Activated naive CD4-positive, alpha-beta T cell treated with anti-CD3 and anti-CD28 coated beads, Interleukin-2, amount 50 U/mL, for 24 hours (primary cell): ENCODE results near the gene VPS41.
"Not testable (repeated sequence)": the region's sequence is repeated elsewhere in the genome, so short reads cannot be mapped to it uniquely, and the experiment has no call there.

ENCODE experiments used
- H3K27ac Mint-ChIP-seq: one replicate; pipeline ENCODE4 v1.8.0; 2021; ENCODE audit warnings: mild to moderate bottlenecking, mixed read lengths
- H3K27me3 Mint-ChIP-seq: one replicate; pipeline ENCODE4 v1.8.0; 2021; ENCODE audit warnings: mixed read lengths
- H3K36me3 Mint-ChIP-seq: one replicate; pipeline ENCODE4 v1.8.0; 2021; ENCODE audit warnings: mixed read lengths
- H3K4me1 Mint-ChIP-seq: one replicate; pipeline ENCODE4 v1.8.0; 2021; ENCODE audit warnings: mixed read lengths
- H3K4me3 Mint-ChIP-seq: one replicate; pipeline ENCODE4 v1.8.0; 2021; ENCODE audit warnings: mild to moderate bottlenecking, mixed read lengths
- H3K9me3 Mint-ChIP-seq: one replicate; pipeline ENCODE4 v1.8.0; 2021; ENCODE audit warnings: mixed read lengths

VPS41 gene

DNA sequence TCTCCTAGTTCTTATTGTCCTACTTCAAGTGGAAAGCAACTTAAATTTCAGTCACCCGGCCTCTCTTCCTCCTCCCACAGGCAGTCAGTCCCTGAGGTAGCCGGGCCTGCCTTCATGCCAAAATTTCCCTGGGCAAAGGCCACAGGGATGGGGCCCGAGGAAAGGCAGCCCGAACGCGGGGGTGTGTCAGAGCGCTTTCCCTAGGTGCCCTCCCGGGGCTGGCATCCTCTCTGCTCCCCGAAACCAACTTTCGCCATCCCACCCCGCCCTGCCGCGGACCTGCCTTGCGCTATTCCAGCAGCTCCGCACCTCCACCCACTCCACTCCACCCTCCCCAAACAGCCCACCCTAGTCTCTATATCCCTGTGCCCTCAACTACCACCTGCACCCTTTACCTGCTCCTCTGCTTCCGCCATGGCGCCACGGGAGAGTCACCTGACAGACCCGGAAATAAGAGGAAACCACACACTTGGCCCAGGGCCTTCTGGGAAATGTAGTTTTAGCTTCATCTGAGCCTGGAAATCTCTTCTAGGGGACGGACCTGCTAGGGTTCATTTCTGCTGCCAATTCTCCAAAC, at the start of gene VPS41:
TSS of gene VPS41 (minus strand) at position 433 of the 577 bp plus-strand sequence. CDS start at position 416, 17 bp downstream.
- Mint-ChIP-seq H3K27me3 (no peaks in the 10 kb centered on the region), H3K9me3 (no peaks in the 10 kb centered on the region), H3K27ac (peak within 1 kb of the TSS; percentile 87), H3K4me3 (peak within 1 kb of the TSS; percentile 95), H3K4me1 (peaks cover 43% of the 10 kb centered on the region), H3K36me3 (peaks cover 5% of the 10 kb centered on the region)

DNA sequence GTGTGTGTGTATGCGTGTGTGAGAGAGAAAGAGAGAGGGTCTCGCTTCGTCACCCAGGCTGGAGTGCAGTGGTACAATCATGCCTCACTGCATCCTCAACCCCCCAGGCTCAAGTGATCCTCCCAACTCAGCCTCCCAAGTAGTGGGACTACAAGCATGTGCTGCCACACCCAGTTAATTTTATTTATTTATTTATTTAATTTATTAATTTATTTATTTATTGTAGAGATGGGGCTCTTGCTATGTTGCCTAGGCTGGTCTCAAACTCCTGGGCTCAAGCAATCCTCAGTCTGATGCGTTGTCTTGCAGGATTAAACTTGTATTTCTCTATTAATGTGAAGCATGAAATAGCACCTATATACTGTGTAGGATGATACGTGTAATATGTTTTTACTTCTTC, 46.9 kb upstream of the VPS41 start:
- Mint-ChIP-seq H3K9me3 (no peaks in the 10 kb centered on the region), H3K27me3 (peaks cover 22% of the 10 kb centered on the region), H3K27ac (no peak overlapping the region), H3K4me1 (no peaks in the 10 kb centered on the region), H3K4me3 (no peak overlapping the region), H3K36me3 (no peaks in the 10 kb centered on the region)

DNA sequence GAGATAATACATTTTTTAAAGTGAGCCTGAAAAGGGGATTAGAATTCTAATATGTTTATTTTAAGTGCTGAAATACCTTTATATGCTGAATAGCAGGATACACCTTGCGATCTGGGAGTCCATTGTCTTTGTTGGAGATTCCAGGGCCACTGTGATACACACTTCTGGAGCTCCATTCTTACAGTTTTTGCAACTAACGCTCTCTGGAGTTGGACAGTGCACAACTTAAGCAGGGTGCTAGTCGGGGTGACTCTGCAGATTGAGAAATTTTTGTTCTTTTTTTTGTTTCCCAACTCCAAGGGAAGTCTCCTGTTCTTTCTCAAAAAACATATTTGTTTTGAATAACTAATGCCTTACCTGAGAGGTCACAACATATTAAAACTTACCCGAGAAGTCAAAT, 45.0 kb upstream of the VPS41 start:
- H3K27me3 Mint-ChIP-seq, result peaks cover 20% of the 10 kb centered on the region
- no peak overlapping the region for H3K4me3 Mint-ChIP-seq
- no peak overlapping the region for H3K27ac Mint-ChIP-seq
- no peaks in the 10 kb centered on the region for H3K4me1 Mint-ChIP-seq
- no peaks in the 10 kb centered on the region for H3K9me3 Mint-ChIP-seq
- H3K36me3 Mint-ChIP-seq, result no peaks in the 10 kb centered on the region

DNA sequence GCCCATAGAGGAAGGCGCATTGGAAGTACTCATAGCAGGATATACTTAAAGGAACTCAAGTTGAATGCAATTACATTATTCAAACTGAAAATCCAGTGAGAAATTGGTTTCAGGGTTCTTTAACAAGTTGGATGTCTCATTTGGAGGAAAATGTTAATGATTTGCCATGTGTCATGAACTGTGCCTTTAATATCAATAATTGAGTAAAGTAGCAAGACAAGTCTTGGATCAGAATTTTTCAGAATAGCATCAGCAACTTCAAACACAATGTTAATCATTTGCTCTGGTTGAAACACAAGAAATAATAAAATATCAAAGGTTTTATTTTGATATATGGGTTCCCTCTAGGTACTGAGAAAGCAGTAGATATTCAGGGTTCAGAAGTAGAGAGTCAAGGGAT, 44.2 kb upstream of the VPS41 start:
- no peak overlapping the region for H3K4me3 Mint-ChIP-seq

GRCh38 chr7:38951213-38951612, 42.2 kb upstream of the VPS41 start:
- peaks cover 6% of the 10 kb centered on the region for H3K9me3 Mint-ChIP-seq
- peaks cover 20% of the 10 kb centered on the region for H3K27me3 Mint-ChIP-seq
- H3K27ac Mint-ChIP-seq, result no peak overlapping the region
- H3K36me3 Mint-ChIP-seq, result no peaks in the 10 kb centered on the region
- no peak overlapping the region for H3K4me3 Mint-ChIP-seq
- H3K4me1 Mint-ChIP-seq, result no peaks in the 10 kb centered on the region

More for the DNA sequence above, 44.2 kb upstream of the VPS41 start:
- no peaks in the 10 kb centered on the region for H3K36me3 Mint-ChIP-seq
- H3K4me1 Mint-ChIP-seq, result no peaks in the 10 kb centered on the region
- H3K27ac Mint-ChIP-seq, result no peak overlapping the region
- H3K9me3 Mint-ChIP-seq, result peaks cover 3% of the 10 kb centered on the region
- H3K27me3 Mint-ChIP-seq, result peaks cover 21% of the 10 kb centered on the region

- Mint-ChIP-seq H3K27me3 (peaks cover 17% of the 10 kb centered on the region), H3K9me3 (peaks cover 6% of the 10 kb centered on the region), H3K27ac (no peak overlapping the region), H3K4me3 (no peak overlapping the region), H3K4me1 (no peaks in the 10 kb centered on the region), H3K36me3 (no peaks in the 10 kb centered on the region)
Observed at GRCh38 chr7:38950309-38950708, 41.3 kb upstream of the VPS41 start.

DNA sequence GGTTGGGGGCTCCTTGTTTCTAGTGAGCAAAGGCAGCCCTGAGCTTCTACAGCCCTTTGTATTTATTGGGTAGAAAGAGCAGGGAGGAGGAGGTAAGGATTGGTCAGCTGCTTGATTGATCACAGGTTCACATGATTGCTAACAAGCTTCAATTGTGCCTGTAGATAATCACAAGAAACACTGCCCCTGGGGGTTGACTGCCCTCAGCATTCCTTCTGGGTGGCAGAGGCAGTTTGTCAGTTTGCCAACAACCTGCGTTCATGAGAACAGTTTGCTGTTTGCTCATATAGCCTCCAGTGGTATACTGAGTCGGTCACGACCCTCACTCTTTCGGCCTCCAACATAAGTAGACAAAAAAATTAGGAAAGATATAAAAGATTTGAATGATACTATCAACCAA, 38.5 kb upstream of the VPS41 start:
- H3K36me3 Mint-ChIP-seq, H3K4me1 Mint-ChIP-seq, H3K9me3 Mint-ChIP-seq, H3K4me3 Mint-ChIP-seq, H3K27ac Mint-ChIP-seq: not testable (repeated sequence)
- H3K27me3 Mint-ChIP-seq, result peaks cover 11% of the 10 kb centered on the region

DNA sequence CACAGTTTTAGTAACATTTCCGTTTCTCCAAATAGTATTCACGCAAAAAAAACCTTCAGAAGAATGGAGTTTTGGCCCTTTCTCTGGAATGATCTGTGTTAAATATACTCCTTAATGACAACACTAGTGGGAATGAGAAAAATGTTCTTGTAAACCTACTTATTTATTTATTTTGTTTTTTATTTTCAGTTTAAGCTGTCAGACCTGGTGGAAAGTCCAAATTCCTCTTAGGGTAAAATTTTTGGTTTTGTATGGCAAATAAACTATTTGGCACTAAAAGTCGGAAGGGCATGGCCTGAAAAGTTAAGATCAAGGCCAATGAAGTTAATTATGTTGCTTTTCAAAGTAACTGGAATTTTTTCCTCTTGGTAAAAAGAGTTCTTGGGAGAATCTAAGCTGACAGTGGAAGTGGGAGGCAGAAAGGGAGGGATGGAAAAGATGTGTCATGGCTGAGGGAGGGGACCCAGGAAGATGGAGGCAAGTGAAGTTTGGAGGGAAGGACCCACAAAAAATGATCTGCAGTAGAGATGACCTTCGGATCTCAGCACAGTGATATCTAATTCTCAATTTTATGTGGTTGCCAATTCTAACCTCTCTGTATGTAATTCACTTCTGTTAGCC, 33.5 kb upstream of the VPS41 start:
- H3K27me3 Mint-ChIP-seq, result peaks cover 5% of the 10 kb centered on the region
- H3K27ac Mint-ChIP-seq, result no peak overlapping the region
- H3K36me3 Mint-ChIP-seq, result no peaks in the 10 kb centered on the region
- H3K9me3 Mint-ChIP-seq, result no peaks in the 10 kb centered on the region
- H3K4me1 Mint-ChIP-seq, result no peaks in the 10 kb centered on the region
- no peak overlapping the region for H3K4me3 Mint-ChIP-seq

DNA sequence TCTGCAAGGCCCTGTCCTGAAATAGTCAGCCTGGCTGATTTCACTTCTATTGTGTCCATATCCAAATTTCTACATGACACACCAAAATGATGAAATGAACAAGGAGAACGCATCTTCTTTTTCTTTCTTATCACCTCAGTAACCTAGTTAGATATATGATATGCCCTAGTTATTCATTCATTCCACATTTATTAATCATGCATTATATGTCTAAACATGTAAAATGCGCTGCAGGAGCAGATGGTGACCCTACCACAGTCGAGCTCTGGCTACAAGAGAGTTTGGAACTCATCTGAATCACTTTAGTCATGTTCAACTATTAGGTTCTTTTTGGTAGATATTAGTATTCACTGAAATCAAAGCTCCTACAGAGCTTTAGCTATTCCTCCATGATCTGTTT, 31.8 kb upstream of the VPS41 start:
- H3K4me1 Mint-ChIP-seq, result no peaks in the 10 kb centered on the region
- H3K9me3 Mint-ChIP-seq, result no peaks in the 10 kb centered on the region
- H3K36me3 Mint-ChIP-seq, result no peaks in the 10 kb centered on the region
- H3K4me3 Mint-ChIP-seq, result no peak overlapping the region
- H3K27me3 Mint-ChIP-seq, result peaks cover 5% of the 10 kb centered on the region
- no peak overlapping the region for H3K27ac Mint-ChIP-seq

- Mint-ChIP-seq H3K4me3 (no peak overlapping the region), H3K9me3 (no peaks in the 10 kb centered on the region), H3K27ac (no peak overlapping the region), H3K4me1 (no peaks in the 10 kb centered on the region), H3K36me3 (no peaks in the 10 kb centered on the region), H3K27me3 (peaks cover 4% of the 10 kb centered on the region)
Observed at GRCh38 chr7:38938589-38938988, 29.6 kb upstream of the VPS41 start.

DNA sequence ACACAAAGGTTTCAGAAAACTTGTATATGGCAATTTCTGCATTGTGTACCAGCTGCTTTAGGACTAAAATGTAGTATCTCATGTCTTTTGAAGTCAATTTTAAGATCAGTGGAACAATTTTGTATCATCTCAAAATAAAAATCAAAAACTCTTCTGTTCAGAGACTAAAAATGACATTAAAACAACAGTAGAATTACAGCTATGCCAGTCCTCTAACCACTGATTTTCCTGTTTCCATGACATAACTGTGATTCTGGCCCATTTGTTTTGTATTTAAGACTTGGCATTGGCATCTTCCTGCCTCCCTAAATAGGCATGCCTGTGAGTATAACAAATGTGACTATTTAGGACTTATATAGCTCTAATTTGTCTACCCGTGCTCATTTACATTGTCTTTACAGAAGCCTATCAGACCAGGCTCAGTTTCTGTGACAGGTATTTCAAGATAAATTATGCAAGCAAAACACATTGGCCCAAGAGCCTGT, 29.1 kb upstream of the VPS41 start:
- H3K36me3 Mint-ChIP-seq, result no peaks in the 10 kb centered on the region
- no peaks in the 10 kb centered on the region for H3K4me1 Mint-ChIP-seq
- H3K9me3 Mint-ChIP-seq, result no peaks in the 10 kb centered on the region
- no peak overlapping the region for H3K27ac Mint-ChIP-seq
- peaks cover 4% of the 10 kb centered on the region for H3K27me3 Mint-ChIP-seq
- H3K4me3 Mint-ChIP-seq, result no peak overlapping the region

DNA sequence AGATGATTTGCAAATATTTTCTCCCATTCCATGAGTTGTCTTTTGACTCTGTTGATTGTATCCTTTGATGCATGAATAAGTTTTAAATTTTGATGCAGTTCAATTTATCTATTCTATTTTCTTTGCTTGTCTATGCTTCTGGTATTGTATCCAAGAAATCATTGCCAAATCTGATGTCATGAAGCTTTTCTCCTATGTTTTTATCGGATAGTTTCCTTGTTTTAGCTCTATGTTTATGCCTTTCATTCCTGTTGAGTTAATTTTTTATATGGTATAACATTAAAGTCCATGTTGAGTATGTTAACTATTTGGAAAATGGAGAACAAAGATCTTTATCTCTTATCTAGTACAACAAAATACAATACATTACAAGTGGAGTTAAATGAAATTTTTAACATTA, 27.6 kb upstream of the VPS41 start:
- peaks cover 2% of the 10 kb centered on the region for H3K27me3 Mint-ChIP-seq

DNA sequence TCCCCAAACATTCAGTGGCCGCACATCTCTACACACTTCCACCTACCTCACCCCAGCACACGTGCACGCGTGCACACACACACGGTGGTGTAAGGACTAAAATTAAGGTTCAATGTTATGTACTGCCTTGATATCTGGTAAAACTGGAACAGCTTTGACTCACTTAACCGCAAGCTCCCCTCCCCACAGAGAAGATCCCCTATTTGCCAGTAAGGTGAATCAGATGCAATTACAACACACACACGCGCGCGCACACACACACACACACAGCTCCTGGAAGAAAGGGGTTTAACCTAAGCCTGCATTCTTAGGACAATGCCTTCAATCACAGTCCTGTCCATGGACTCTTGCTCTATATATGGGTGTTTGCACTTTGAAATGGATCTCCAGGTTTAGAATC, 25.5 kb upstream of the VPS41 start:
- H3K4me3 Mint-ChIP-seq, result no peak overlapping the region

More for the DNA sequence above, 27.6 kb upstream of the VPS41 start:
- Mint-ChIP-seq H3K27ac (no peak overlapping the region), H3K4me3 (no peak overlapping the region), H3K4me1 (no peaks in the 10 kb centered on the region), H3K36me3 (no peaks in the 10 kb centered on the region), H3K9me3 (no peaks in the 10 kb centered on the region)

DNA sequence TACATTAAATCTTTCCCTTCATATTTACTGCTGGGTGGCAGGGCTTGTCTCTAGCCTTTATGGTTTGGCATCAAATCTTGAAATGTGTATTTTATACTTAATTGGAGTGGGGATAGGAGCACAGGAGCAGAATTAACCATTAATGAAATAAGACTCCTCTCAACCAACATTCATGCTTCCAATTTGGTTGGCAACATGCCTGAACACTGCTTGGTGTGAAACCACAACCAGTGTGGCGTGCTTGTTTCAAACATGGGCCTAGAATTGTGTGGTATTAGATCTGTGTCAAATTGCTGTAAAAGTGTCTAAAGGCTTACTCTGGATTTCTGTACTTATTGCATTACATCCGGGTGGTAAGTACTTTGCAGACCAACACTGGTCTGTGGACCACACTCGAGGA, 25.1 kb upstream of the VPS41 start:
- no peak overlapping the region for H3K4me3 Mint-ChIP-seq
- H3K9me3 Mint-ChIP-seq, result no peaks in the 10 kb centered on the region
- no peaks in the 10 kb centered on the region for H3K4me1 Mint-ChIP-seq
- H3K27me3 Mint-ChIP-seq, result peaks cover 3% of the 10 kb centered on the region
- H3K27ac Mint-ChIP-seq, result no peak overlapping the region
- H3K36me3 Mint-ChIP-seq, result no peaks in the 10 kb centered on the region

More for the DNA sequence above, 25.5 kb upstream of the VPS41 start:
- Mint-ChIP-seq H3K27me3 (peaks cover 3% of the 10 kb centered on the region), H3K36me3 (no peaks in the 10 kb centered on the region), H3K27ac (no peak overlapping the region), H3K9me3 (no peaks in the 10 kb centered on the region), H3K4me1 (no peaks in the 10 kb centered on the region)

- H3K36me3 Mint-ChIP-seq, result no peaks in the 10 kb centered on the region
- H3K4me1 Mint-ChIP-seq, result no peaks in the 10 kb centered on the region
- no peaks in the 10 kb centered on the region for H3K9me3 Mint-ChIP-seq
- no peak overlapping the region for H3K27ac Mint-ChIP-seq
- peaks cover 2% of the 10 kb centered on the region for H3K27me3 Mint-ChIP-seq
- no peak overlapping the region for H3K4me3 Mint-ChIP-seq
Observed at GRCh38 chr7:38932509-38933168, 23.6 kb upstream of the VPS41 start.

DNA sequence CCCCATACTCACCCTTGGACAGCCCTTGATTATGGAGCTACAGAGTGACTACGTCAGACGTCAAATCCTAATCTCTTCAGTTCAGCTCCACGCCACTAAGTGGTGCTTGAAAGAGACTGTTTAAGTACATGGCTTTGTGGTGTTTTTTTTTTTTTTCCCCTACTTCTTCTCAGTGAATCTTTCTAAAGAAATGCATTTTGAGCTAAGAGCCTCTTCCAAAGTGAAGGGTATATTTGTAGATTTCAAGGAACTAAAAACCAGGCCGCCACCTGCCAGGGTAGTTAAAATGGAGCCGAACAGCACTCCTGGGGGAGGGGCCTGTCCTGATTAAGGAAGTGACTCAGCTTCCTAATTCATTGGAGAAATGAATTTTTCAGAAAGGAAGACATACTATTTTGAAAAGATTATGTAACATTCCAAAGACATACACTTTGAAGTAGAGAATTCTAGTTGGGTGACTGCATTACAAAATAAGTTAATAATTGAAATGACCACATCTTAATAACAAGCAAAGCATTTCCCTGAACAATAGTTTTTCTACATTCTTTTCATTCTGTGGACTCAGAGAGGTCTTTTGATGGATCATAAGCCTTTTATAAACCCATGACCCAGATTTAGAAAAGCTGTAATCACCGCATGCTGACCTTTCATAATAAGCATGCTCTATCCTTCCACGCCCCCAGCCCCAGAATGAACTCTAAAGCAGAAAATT, 20.6 kb upstream of the VPS41 start:
- Mint-ChIP-seq H3K27me3 (peaks cover 2% of the 10 kb centered on the region), H3K9me3 (no peaks in the 10 kb centered on the region), H3K27ac (no peak overlapping the region), H3K36me3 (no peaks in the 10 kb centered on the region), H3K4me3 (no peak overlapping the region), H3K4me1 (no peaks in the 10 kb centered on the region)
